COLO829 (cell line): ENCODE measurements around the gene ENOSF1.
A peak's percentile ranks its signal among the peaks of the same experiment; 100 is the strongest.
"Not testable (repeated sequence)": the region's sequence is repeated elsewhere in the genome, so short reads cannot be mapped to it uniquely, and the experiment has no call there.

Experiments used
- DNase-seq: peaks from one replicate; pipeline ENCODE4 v3.0.0; 2012; ENCODE audit warnings: low spot score

The ENOSF1 gene, protein sequence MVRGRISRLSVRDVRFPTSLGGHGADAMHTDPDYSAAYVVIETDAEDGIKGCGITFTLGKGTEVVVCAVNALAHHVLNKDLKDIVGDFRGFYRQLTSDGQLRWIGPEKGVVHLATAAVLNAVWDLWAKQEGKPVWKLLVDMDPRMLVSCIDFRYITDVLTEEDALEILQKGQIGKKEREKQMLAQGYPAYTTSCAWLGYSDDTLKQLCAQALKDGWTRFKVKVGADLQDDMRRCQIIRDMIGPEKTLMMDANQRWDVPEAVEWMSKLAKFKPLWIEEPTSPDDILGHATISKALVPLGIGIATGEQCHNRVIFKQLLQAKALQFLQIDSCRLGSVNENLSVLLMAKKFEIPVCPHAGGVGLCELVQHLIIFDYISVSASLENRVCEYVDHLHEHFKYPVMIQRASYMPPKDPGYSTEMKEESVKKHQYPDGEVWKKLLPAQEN

DNA sequence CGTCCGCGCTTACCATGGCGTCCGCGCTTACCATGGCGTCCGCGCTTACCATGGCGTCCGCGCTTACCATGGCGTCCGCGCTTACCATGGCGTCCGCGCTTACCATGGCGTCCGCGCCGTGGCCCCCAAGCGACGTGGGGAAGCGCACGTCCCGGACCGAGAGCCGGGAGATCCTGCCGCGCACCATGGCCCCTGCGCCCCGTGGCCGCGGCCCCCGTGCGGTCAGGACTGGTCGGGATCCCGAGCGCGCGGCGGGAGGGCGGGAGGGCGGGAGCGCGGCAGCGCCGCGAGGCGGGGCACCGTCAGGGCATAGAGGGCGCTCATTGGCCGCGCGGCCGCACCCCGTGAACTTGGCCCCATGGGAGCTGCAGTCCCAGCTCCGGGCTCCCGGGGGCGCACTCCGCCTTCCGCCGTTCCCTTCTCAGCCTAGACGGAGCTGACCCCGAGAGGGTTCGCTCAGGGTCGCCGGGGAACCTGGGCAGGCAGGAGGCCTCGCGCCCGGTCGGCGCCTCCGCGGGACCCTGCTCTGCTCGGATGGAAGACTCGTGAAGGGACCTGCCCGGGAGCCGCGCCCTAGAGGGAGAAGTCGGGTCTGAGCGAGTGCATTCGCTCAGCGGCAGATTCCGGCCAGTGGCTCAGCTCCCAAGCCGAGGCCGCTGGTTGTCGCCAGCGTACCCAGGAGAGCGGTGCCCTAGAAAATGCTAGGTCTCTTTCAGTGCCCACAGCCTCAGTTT lies at the start of gene ENOSF1:
Gene ENOSF1, minus strand, starts transcription at position 230 of the 734 bp plus-strand sequence. Its CDS starts 43 bp downstream, at position 187.
- DNase-seq: peak; percentile 41

DNA sequence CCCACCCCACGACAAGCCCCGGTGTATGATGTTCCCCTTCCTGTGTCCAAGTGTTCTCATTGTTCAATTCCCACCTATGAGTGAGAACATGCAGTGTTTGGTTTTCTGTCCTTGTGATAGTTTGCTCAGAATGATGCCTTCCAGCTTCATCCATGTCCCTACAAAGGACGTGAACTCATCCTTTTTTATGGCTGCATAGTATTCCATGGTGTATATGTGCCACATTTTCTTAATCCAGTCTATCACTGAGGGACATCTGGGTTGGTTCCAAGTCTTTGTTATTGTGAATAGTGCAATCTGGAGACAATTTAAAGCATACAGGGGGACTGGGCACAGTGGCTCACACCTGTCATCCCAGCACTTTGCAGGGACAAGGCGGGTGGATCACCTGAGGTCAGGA lies 47.4 kb upstream of the ENOSF1 start:
- DNase-seq: not testable (repeated sequence)

DNA sequence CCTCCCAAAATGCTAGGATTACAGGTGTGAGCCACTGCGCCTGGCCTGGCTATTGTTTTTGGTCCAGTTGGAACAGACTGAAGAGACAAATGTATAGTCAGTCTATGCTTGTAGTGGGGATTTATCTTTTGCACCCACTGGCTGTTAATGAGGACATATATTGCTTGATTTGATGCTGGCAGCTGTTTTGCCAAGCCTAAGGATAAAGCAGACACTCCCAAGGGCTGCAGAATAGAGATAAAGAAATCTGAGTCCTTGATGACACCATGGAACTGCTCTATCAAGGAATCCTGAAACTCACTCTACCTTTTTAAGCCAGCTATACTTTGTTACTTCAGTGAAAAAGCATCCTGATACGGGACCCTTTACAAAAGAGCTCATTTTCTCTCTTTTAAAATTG lies 43.1 kb upstream of the ENOSF1 start:
- DNase-seq: no peak

DNA sequence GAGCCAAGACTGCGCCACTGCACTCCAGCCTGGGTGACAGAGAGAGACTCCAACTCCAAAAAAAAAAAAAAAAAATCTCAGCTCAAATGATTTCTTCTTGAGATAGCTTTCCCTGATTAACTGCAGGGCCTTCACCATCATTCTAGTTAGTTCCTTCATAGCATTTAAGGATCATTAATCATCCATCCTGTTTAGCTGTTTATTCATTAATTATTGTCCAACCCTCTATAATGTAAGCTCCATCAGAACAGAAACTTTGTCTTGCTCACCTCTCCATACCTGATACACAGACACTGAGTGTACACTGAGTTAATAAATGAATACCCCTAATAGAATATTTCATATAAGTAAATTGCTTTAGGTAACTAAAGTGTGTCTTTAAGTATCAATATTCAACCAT lies 42.2 kb upstream of the ENOSF1 start:
- no peak for DNase-seq

DNA sequence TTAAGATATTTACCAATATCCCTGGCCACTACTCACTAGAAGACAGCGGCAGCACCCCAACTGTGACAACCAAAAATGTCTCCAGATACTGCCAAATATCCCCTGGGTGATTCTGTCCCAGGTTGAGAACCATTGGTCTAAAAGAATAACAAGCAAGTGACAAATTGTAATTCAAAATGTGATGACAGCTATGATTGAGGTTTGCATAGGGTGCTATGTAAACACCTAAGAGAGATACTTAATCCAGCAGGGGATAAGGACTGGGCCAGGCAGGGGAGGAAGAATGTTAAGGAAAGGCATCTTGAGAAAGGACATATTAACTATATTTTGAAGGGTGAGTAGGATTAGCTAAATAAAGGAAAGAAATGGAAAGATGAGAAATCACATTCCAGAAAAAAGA lies 38.0 kb upstream of the ENOSF1 start:
- DNase-seq: no peak

DNA sequence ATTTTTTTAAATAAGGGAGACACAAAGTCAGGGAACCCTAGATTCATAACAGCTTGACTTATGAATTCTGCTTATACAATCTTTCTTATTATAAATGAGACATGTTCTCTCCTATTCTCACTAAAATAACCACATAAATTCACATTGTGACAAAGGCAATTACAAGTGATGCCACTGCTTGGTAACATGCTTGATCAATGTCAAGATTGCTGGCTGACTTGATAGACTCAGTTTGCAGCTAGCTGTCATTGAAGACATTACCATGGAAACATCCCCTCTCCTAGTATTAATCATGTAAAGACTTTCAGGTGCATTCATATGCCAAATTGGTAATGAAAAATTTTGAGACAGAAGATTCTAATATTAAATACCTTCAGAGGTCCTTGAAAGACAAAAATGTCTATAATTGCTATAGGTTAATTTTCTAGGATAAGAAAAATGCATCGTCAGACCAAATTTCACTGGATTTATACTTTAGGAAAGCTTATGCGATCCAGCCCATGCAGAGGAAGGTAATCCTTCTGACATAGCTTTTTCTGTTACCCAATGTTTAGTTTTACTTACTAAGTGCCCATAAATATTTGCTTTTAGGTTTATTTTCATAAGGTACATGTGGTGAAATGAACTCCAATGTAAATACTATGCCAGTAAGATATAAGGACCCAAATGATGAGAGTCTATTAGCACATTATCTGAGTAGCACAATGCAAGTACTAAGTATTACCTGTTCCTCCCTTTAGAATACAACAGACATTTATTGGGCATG lies 32.6 kb upstream of the ENOSF1 start:
- DNase-seq: no peak

DNA sequence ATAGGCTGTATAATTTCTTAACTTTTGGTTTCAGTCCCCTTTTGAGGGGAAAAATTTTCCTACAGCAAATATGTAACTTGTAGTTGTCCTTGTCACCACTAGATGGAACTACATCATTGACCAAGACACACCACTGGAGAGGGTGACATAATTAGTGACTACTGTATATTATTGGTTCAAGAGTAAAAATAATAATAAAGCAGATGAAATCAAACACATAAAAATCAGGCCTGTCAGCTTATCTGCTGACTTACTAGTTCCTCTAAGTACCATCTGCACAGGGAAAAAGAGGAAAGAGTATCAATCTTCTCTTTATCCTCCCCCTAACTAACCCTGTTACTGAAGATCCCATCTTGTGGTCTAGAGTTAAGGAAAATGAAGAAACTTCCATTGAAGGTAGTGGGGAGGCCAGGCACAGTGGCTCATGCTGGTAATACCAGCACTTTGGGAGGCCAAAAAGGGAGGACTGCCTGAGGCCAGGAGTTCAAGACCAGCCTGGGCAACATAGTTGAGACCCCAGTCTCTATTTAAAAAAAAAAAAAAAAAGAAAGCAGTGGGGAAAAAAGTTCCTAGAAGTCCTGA lies 29.6 kb upstream of the ENOSF1 start:
- peak; percentile 33 for DNase-seq

DNA sequence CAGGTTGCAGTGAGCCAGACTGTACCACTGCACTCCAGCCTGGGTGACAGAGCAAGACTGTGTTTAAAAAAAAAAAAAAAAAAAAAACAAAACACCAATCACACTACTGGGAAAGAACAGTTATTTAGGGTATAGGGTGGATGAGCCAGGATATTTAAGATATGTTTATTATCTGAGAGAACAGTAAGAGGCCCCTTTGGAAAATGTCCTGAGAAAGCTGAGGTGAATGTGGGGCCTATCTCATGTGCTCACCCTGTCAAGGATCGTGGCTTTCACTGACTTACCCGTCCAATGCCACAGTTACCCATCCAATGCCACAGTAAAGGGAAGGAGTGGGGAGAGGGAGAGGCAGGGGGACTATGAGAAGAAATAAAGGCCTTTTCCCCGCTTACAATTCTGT lies 19.9 kb upstream of the ENOSF1 start:
- DNase-seq: no peak

DNA sequence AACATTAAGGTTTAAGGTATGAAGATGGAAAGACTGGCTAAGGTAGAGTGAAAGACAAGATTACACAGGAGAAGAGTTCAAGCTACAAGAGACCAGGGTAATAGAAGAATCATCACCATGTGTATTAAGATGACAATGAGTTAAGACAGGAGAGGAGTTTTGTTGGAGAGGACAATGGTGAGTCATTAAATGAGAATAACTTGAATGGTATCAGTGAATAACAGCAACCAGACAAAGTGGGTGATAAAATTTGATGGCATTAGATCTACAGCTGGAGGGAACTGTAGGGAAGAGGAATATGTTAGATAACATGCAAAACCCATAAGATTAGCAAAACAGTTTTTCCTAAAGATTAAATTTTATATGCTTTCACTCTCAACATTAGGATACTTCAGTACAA lies 18.8 kb upstream of the ENOSF1 start:
- DNase-seq: no peak

DNA sequence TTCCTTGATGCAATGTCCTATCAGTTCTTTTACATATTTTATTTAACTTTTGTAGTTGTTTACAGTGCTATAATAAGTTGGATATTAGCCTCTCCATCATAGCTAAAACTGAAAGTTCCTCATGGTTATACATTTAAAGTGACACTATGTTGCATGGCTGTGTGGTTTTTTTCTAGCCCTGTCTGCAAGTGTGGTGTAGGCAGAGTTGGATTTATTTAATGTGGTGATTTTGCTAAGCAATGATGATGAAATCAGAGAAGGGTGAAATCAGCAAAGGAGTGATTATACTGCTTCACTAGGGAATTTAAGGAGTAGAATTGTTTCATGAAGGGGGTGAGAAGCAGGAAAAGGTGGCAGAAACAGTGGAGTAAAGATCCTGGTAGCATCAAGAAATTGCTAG lies 18.3 kb upstream of the ENOSF1 start:
- DNase-seq: no peak

DNA sequence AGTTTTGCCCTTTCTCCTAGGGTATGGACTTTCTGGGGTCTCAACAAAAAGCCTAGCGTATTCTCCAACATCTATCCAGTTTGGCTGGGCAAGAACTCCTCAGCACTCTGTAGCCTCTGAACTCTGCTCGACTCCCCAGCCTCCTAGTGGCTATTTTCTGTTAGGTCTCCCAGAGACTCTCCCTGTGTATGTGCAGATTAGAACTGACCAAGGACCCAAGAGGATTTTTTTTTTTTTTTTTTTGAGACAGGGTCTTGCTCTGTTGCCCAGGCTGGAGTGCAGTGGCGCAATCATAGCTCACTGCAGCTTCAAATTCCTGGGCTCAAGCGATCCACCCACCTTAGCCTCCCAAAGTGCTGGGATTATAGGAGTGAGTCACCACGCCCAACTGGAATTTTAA lies 17.7 kb upstream of the ENOSF1 start:
- not testable (repeated sequence) for DNase-seq

DNA sequence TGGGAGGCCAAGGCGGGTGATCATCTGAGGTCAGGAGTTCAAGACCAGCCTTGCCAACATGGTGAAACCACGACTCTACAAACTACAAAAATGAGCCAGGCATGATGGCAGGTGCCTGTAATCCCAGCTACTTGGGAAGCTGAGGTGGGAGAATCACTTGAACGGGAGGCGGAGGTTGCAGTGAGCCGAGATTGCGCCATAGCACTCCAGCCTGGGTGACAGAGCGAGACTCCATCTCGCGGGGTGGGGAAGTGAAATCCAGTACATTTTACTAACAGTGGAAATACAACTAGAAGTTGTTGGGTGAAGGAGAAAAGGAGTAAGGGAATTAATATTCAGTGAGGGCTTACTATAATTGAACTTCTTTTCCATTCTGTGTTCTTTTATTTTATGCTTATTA lies 13.2 kb upstream of the ENOSF1 start:
- DNase-seq: no peak

DNA sequence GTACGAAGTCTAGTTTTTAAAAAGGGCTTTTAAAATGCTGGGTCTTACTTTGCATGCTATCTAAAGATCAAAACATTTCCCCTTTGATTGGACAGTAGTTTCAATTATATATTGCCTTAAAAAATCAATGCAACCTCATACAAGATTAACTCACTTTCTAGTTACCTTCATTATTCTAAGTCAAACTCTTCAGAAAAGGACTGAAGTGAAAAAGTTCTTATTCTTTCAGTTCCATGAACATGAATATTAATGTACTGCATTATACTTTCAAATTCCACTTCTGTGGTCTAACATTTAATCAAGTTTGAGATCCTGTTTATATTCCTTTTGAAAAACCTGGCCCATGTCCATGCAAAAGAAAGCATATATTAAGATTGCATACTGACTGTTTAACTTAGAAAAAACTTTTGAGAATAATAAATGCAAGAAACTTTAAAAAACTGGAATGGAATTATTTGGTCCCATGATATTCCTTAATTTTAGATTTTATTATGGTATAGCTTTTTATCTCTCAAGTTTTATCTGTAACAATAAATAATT lies 11.2 kb upstream of the ENOSF1 start:
- DNase-seq: no peak

DNA sequence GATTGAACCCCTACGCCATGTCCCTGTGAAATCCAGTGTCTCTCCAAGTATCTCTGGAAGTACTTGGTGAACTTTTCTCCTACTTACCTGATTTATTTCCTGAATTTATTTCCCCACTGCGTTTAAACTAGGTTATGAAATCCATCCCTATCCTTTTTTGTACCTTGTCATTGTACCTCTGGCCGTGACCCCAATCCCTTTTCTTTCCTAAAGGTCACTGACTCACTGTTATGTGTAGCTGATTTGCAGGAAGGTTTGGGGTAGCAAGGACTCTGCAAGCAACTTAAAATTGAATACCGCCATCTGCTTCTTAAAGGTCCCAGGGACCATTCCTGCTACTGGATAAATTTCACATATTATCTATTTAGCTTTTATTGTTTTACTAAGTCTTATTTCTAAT lies 4.6 kb upstream of the ENOSF1 start:
- no peak for DNase-seq

DNA sequence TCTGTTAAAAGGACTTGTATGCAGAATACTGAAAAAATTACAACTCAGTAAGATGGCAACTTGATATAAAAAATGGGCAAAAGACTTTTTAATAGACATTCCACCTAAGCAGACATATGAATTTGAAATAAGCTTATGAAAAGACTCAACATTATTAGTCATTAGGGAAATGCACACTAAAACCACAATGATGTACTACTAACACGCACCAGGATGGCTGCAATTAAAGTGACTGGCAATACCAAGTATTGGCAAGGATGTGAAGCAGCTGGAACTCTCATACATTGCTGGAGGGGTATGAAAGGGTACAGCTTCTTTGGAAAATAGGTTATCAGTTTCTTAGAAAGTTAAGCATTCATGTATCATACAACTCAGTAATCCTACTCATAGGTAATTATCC lies 3.2 kb upstream of the ENOSF1 start:
- no peak for DNase-seq

DNA sequence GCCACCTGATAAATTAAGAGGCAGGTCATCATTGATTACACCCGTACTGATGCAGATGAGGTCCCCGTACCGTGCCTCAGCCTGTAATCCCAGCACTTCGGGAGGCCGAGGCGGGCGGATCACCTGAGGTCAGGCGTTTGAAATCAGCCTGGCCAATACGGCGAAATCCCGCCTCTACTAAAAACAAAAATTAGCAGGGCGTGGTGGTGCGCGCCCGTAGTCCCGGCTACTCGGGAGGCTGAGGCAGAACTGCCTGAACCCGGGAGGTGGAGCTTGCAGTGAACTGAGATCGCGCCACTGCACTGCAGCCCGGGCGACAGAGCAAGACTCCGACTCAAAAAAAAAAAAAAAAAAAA lies 683 bp upstream of the ENOSF1 start:
- DNase-seq: no peak

DNA sequence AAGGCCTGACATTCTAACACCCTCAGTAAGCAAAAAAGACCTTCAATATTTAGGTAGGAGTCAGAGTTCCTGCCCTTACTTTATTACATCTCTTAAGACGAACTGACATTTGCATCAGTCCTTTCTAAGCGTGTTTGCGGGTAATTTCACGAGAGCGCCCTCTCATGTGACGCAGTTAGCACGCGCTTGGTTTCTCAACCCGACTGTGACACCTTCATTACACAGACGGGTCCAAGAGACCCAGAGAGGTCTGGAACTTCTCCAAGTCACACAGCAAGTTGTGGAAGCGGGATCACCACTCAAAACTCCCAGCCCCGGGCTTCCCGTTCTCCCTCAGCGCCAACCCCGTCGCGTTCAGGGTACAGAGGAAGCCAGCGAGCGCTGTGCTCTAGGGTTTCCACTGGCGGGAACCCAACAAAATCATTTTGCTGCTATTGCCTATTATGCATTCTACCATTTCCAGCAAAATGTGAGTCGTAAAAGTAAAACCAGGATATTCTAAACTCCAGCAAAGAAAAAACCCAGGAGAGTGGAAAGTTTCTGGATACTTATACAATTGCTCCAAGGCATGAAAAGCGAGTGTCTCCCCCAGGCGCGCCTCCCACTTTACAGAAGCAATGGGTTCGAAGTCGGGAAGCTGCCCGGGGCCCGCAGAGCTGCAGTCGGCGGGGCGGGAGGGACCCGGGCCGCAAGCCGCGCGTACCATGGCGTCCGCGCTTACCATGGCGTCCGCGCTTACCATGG lies 601 bp downstream of the ENOSF1 start:
- DNase-seq: peak; percentile 34

DNA sequence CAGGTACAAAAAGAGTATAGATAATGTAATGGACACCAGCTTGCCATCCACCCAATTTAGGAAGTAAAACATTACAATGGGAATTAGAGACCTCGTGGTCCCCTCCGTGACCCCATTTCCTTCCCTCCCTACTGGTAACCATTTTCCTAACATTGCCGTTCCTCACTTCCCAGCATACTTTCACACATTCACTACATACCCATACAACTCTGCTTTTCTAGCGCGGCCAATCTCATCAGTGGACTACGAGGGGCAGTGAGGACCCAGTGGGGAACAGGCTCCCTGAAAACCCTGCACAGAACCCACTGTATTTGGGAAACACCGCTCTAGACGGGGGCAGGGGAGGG lies 1.1 kb downstream of the ENOSF1 start:
- DNase-seq: no peak

DNA sequence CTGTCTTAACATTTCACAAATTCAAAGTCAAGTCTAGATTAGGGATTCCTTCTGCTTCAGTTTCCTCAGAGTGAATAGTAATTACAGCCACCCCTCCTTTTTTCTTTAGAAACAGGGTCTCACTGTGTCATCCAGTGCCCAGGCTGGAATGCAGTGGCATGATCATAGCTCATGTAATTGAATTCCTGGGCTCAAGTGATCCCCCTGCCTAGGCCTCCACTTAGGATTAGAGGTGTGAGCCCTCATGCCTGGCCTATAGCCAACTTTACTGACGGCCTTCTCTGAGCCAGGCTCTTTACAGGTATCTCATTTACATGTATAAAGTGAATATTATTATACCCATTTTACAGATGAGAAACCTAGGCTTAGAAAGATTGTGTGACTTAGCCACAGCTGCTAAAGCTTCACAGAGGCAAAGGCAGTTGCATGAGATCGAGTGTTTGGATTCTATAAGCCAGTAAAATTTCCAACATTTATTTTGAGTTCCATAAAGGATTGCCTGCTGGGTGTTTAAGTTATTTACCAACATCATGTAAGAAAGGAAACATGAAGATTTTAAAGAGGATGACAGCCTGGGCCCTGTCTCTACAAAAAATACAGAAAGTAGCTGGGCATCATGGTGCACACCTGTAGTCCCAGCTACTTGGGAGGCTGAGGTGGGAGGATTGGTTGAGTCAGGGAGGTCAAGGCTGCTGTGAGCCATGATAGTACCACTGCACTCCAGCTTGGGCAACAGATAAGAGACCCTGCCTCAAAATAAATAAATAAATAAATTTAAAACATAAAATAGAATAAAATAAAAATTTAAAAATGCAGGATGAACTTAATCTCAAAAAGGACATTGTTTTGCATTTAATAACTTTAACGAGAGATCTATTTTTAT lies 1.8 kb downstream of the ENOSF1 start:
- no peak for DNase-seq

DNA sequence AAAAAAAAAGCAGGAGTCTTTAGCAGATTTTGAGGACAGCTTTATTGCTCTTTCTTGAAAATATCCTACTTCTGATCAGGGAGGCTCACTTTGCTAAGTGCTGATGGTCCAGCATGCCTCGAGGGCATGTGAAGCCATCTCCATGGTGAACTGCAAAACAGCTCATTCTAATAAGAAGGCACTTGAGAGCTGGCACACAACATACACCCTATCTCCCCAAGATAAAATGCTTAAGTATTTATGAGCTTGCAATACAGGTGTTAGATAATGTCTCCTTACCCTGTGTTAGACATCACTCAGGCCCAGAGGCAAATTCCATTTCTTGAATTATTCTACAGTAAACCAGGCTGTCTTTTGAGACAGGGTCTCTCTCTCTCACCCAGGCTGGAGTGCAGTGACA lies 2.7 kb downstream of the ENOSF1 start:
- DNase-seq: no peak

DNA sequence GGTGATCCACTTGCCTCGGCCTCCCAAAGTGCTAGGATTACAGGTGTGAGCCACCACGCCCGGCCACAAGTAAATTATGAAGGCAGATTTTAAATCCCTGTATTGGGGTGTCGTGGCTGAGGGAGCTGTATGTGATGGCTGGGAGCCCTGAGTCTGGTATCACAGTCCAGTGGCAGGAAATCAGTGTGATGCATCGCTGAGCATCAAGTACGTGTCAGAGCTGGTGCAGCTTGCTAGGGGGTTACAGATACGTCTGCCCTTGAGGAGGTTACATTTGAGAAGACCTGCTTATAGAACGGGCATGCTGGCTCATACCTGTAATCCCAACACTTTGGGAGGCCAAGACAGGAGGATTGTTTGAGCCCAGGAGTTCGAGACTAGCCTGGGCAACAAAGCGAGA lies 4.3 kb downstream of the ENOSF1 start:
- no peak for DNase-seq
